ENCODE results near the gene LRR1.

LRR1 gene

GRCh38 chr14:49585803-49586672, 12.7 kb upstream of the LRR1 start, which contains the start of gene RPS29:
Gene RPS29, minus strand, starts transcription at chr14:49586380. Its CDS starts 34 bp downstream, at chr14:49586346.
- no peak for TF ChIP-seq CTCF (IDR thresholded peaks at IDR 0.05; ENCODE audit: insufficient read depth, low read length, missing control alignments)
- ChIA-PET POLR2A (interaction anchor here (0.7 to 1.7 kb wide), 10 partner anchors 12 to 182 kb away, joined by 3 to 11 read pairs (median 3); partner anchors contain the start of genes KLHDC2, LRR1, MGAT2 and RPL36AL), CTCF (interaction anchor here (0.9 to 4.5 kb wide), 11 partner anchors 9 to 181 kb away, joined by 3 to 30 read pairs (median 6); partner anchors contain the start of genes KLHDC2, LRR1, MGAT2 and RPL36AL)
- peak; percentile 94 for DNase-seq (ENCODE audit: low read depth, low spot score)
- peak within 1 kb of the TSS; percentile 84 for H3K4me3 ChIP-seq (ENCODE audit: low read depth, low read length)

GRCh38 chr14:49586673-49587460, 11.9 kb upstream of the LRR1 start:
- peak overlapping the region; percentile 34 for H3K4me3 ChIP-seq (ENCODE audit: low read depth, low read length)
- peak; percentile 59 for TF ChIP-seq CTCF (IDR thresholded peaks at IDR 0.05; ENCODE audit: insufficient read depth, low read length, missing control alignments)
- ChIA-PET CTCF (interaction anchor here (0.6 to 4.5 kb wide), 22 partner anchors 8 to 181 kb away, joined by 3 to 30 read pairs (median 4); partner anchors contain the start of genes KLHDC2, LRR1, MGAT2 and RPL36AL), POLR2A (interaction anchor here (0.6 to 1.7 kb wide), 10 partner anchors 11 to 181 kb away, joined by 3 to 11 read pairs (median 3); partner anchors contain the start of genes KLHDC2, LRR1, MGAT2 and RPL36AL)
- DNase-seq (ENCODE audit: low read depth, low spot score): peak; percentile 23

GRCh38 chr14:49589387-49589786, 9.4 kb upstream of the LRR1 start:
- no peak overlapping the region for H3K4me3 ChIP-seq (ENCODE audit: low read depth, low read length)
- POLR2A ChIA-PET: no interaction called here
- CTCF ChIA-PET: no interaction called here
- TF ChIP-seq CTCF (IDR thresholded peaks at IDR 0.05; ENCODE audit: insufficient read depth, low read length, missing control alignments): no peak
- DNase-seq (ENCODE audit: low read depth, low spot score): no peak

- CTCF ChIA-PET: no interaction called here
- POLR2A ChIA-PET: no interaction called here
- DNase-seq (ENCODE audit: low read depth, low spot score): peak; percentile 51
- no peak overlapping the region for H3K4me3 ChIP-seq (ENCODE audit: low read depth, low read length)
- TF ChIP-seq CTCF (IDR thresholded peaks at IDR 0.05; ENCODE audit: insufficient read depth, low read length, missing control alignments): no peak
Measured at GRCh38 chr14:49593016-49593415, 5.7 kb upstream of the LRR1 start.

- POLR2A ChIA-PET: interaction anchor here (0.6 kb wide), 1 partner anchor 14 kb away, joined by 3 read pairs; no protein-coding TSS in a partner anchor
- TF ChIP-seq CTCF (IDR thresholded peaks at IDR 0.05; ENCODE audit: insufficient read depth, low read length, missing control alignments): no peak
- DNase-seq (ENCODE audit: low read depth, low spot score): no peak
- no peak overlapping the region for H3K4me3 ChIP-seq (ENCODE audit: low read depth, low read length)
- CTCF ChIA-PET: interaction anchor here (1.1 to 2.2 kb wide), 3 partner anchors 8 to 133 kb away, joined by 3 to 14 read pairs (median 6); partner anchors contain the start of gene RPS29
Measured at GRCh38 chr14:49594347-49595091, 4.2 kb upstream of the LRR1 start.
